Measurements from ENCODE around the gene CCSER1.
"Not testable (repeated sequence)": the region's sequence is repeated elsewhere in the genome, so short reads cannot be mapped to it uniquely, and the experiment has no call there.

The CCSER1 gene

GRCh38 chr4:90695411-90695810 is 568.2 kb downstream of the CCSER1 start:
- DNase-seq (ENCODE audit: low read depth in 2 of 2) = no peak

DNA sequence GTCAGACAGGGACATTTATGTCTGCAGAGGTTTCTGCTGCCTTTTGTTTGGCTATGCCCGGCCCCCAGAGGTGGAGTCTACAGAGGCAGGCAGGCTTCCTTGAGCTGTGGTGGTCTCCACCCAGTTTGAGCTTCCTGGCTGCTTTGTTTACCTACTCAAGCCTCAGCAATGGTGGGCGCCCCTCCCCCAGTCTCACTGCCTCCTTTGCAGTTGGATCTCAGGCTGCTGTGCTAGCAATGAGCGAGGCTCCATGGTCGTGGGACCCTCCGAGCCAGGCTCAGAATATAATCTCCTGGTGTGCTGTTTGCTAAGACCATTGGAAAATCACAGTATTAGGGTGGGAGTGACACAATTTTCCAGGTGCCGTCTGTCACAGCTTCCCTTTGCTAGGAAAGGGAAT is 578.3 kb downstream of the CCSER1 start:
- DNase-seq (ENCODE audit: low read depth in 2 of 2) = not testable (repeated sequence)

DNA sequence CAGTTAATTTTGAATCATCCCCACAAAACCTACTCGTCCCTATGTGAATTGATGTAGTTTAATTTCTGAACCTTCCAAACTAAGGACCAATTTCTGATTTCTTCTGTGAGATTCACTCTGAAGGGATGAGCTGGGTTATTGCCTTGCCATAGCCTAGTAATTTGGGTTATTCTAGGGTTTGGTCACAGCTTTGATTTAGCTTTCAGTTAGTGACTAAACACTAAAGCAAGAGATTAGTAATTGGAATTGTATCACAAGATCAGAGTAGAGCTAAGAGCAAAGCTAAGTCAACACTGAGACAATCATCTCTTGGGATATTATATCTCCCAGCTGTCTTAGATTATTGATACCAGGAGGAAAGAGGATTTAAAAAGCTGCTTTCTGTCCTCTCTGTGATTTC is 588.0 kb downstream of the CCSER1 start:
- no peak for DNase-seq (ENCODE audit: low read depth in 2 of 2)

DNA sequence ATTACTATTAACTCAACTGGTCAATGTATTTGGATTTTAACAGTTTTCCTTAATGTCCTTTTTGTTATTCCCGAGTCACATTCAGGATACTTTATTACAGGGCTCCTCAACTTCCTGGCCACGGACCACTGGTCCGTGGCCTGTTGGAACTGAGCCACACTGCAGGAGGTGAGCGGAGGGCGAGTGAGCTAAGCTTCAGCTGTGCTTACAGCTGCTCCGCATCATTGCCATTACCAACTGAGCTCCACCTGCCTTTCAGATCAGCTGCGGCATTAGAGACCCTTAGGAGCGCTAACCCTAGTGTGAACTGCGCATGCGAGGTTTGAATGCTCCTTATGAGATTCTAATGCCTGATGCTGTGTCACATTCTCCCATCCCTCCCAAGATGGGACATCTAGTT is 591.7 kb downstream of the CCSER1 start:
- DNase-seq (ENCODE audit: low read depth in 2 of 2) = no peak

DNA sequence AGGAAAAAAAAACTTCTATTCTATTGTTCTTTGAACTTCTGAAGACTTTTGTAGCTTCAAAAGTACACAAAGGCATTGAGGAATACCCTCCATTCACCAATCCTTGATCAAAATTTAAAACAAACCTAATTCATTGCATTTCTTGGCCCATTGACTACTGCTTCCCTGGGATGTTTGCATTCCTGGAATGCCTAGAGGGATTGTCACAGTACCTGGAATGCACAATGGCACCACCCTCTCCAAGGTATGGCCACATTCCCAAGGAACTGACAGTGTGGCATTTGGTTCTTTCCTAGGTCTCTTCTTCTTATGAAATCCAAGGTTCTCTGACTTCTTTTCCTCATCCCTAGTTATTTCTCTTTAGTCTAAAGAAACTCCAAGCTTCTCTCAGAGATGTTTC is 600.7 kb downstream of the CCSER1 start:
- DNase-seq (ENCODE audit: low read depth in 2 of 2) = no peak

GRCh38 chr4:90730752-90731151 is 603.6 kb downstream of the CCSER1 start:
- no peak for DNase-seq (ENCODE audit: low read depth in 2 of 2)

- no peak for DNase-seq (ENCODE audit: low read depth in 2 of 2)
Measured at GRCh38 chr4:90733211-90733610, 606.0 kb downstream of the CCSER1 start.

DNA sequence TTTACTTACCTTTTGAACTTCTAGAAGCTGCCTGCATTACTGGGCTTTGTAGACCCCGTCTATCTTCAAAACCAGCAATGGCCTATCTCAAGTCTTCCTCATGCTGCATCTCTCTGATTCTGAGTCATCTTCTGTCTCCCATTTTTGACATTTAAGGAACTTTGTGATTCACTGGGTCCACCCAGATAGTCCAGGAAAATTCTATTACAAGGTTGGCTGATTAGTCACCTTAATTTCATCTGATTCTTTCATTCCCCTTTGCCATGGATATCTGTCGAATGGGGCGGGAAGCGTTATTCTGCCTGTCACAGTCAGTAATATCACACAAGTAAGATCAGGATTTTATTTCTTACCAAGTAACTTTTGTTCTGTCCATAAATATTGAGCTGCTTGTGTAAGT is 618.0 kb downstream of the CCSER1 start:
- no peak for DNase-seq (ENCODE audit: low read depth in 2 of 2)

DNA sequence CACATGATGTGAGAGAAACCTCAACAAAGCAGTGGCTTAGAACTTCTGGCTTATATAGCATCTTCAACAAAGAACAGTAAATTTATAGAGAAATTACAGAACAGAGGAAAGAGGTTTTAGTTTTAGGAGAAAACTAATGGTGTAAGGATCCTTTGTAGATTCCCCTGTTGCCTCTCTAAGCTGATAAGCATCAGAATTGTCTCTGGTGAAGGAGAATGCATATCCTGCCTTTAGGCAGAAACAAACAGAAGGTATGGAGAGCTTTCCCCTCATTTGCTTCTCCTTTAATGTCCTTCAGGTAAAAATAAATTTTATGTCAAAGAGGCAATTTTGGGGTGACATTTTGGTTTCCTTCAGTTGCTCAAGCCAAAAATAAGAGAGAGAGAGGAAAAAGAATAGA is 625.9 kb downstream of the CCSER1 start:
- DNase-seq (ENCODE audit: low read depth in 2 of 2) = no peak

GRCh38 chr4:90757534-90758060 is 630.4 kb downstream of the CCSER1 start:
- DNase-seq (ENCODE audit: low read depth in 2 of 2) = no peak

GRCh38 chr4:90760059-90760458 is 632.9 kb downstream of the CCSER1 start:
- no peak for DNase-seq (ENCODE audit: low read depth in 2 of 2)

DNA sequence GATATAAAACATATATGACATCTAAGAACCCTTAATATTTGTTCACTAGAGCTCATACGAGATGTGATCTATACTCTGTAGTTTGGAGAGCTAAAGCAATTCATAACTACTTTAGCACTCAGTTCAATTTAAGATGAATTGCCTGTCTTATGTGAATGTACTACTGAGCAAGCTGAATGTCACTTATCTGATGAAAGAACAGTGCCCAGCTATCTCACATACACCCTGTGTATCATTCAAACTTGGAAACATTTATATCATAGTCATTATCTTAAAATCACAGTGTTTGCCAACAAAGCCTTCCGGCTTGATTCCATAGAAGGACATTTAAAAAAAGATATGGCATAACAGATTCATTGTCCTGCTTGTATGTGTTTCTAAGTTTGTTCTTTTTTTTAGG is 639.6 kb downstream of the CCSER1 start:
- no peak for DNase-seq (ENCODE audit: low read depth in 2 of 2)

GRCh38 chr4:90769251-90769650 is 642.1 kb downstream of the CCSER1 start:
- DNase-seq (ENCODE audit: low read depth in 2 of 2) = no peak

DNA sequence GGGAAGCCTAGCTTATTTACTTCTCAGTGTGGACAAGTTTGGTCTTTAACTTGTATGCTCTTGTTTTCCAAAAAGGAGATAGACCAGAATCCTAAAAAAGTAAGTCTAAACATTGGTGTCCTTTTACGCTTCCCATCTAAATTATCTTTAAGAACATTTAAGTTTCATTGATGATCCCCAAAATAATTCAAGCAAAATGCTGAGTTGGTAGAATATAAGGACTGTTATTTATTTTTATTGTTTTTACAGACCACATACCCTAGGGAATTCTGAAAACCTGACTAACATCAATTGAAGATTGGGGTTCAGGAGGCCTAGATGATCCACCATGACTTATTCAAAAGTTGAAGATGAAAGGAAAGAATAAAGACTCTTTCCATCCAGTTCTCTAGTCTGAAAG is 653.0 kb downstream of the CCSER1 start:
- DNase-seq (ENCODE audit: low read depth in 2 of 2) = no peak

GRCh38 chr4:90786602-90787001 is 659.4 kb downstream of the CCSER1 start:
- no peak for DNase-seq (ENCODE audit: low read depth in 2 of 2)

GRCh38 chr4:90792696-90793095 is 665.5 kb downstream of the CCSER1 start:
- DNase-seq (ENCODE audit: low read depth in 2 of 2) = no peak

- DNase-seq (ENCODE audit: low read depth in 2 of 2) = no peak
Measured at GRCh38 chr4:90798948-90799347, 671.8 kb downstream of the CCSER1 start.

- no peak for DNase-seq (ENCODE audit: low read depth in 2 of 2)
Measured at GRCh38 chr4:90799895-90800294, 672.7 kb downstream of the CCSER1 start.

DNA sequence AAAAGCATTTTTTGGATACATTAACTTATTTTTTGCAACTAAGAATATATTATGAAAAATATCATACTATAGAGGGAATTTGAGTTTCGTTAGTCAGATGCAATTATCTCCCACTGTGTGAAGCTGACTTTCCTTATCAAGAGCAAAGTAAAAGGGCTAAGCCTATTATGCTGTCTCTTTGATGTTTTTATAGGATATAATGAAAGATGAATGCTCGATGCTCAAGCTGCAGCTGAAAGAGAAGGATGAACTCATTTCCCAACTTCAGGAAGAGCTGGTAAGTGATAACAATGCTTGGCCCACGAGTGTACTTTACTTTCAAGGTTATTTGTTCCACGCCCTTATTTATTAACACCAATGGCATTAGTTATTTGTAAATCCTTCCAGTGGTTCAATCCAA is 688.4 kb downstream of the CCSER1 start:
- DNase-seq (ENCODE audit: low read depth in 2 of 2) = no peak

- no peak for DNase-seq (ENCODE audit: low read depth in 2 of 2)
Measured at GRCh38 chr4:90816754-90817153, 689.6 kb downstream of the CCSER1 start.

GRCh38 chr4:90824266-90825150 is 697.3 kb downstream of the CCSER1 start:
- DNase-seq (ENCODE audit: low read depth in 2 of 2) = no peak

- DNase-seq (ENCODE audit: low read depth in 2 of 2) = no peak
Measured at GRCh38 chr4:90825849-90826248, 698.7 kb downstream of the CCSER1 start.

- DNase-seq (ENCODE audit: low read depth in 2 of 2) = no peak
Measured at GRCh38 chr4:90833706-90834105, 706.5 kb downstream of the CCSER1 start.

DNA sequence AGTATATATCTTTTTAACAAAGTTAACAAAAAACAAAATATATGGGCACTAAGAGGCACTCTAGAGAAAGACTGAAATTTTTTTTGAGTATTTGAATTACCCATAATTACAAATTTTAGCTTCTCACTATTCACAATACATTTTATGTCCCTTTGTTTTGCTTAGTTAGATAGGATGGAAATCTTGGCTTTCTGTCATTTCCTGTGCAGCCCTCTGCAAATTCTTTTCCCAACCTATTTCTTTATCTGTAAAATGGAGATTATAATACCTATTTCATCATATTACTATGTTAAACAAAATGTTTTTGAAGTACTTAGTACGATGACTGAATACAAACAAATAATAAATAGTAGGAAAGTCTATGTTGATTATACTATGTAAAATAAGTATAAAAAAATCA is 710.0 kb downstream of the CCSER1 start:
- no peak for DNase-seq (ENCODE audit: low read depth in 2 of 2)

Data from stimulated activated CD4-positive, alpha-beta T cell treated with anti-CD3 and anti-CD28 coated beads, Interleukin-4, amount 100 ng/mL, for 48 hours (primary cell).